A549 (cell line): ENCODE data around the gene PPTC7.

Source experiments
- CHD2 ChIP-seq: fragments of 150-350 bp; IDR thresholded peaks from 2 replicates; pipeline ENCODE4 v1.6.1; 2014; ENCODE audit warnings: low read length; ENCODE audit not compliant: partially characterized antibody
- EP300 ChIP-seq, 2 experiments: fragments of >200 bp; sonication (Bioruptor Twin); formaldehyde crosslinking; IDR thresholded peaks; 2 replicates in 1 of 2; 3 replicates in 1 of 2; pipeline ENCODE4 v1.6.1; 2016 to 2017
- FOXS1 ChIP-seq: fragments of 250-450 bp; sonication (Bioruptor Pico); IDR thresholded peaks from 2 replicates; pipeline ENCODE4 v1.5.0; 2020; ENCODE audit warnings: mild to moderate bottlenecking, moderate library complexity
- JUNB ChIP-seq: fragments of >200 bp; sonication (Bioruptor Twin); formaldehyde crosslinking; IDR thresholded peaks from 2 replicates; pipeline ENCODE4 v1.6.1; 2016
- MAZ ChIP-seq: fragments of 150-350 bp; IDR thresholded peaks from 2 replicates; pipeline ENCODE4 v1.6.1; 2014; ENCODE audit warnings: antibody characterized with exemption, low read depth, low read length, borderline replicate concordance
- NPAS2 ChIP-seq: fragments of 250-450 bp; sonication (Bioruptor Pico); IDR thresholded peaks from 2 replicates; pipeline ENCODE4 v1.8.0; 2022; ENCODE audit warnings: mild to moderate bottlenecking, moderate library complexity, borderline replicate concordance
- PHF8 ChIP-seq: fragments of 200-600 bp; sonication (generic); IDR thresholded peaks from 2 replicates; pipeline ENCODE4 v1.6.1; 2016; ENCODE audit warnings: low read depth, mild to moderate bottlenecking, antibody characterized with exemption, moderate library complexity, borderline replicate concordance
- RNF2 ChIP-seq: fragments of 200-600 bp; sonication (generic); IDR thresholded peaks from 2 replicates; pipeline ENCODE4 v1.6.1; 2016; ENCODE audit warnings: low read depth, mild to moderate bottlenecking, antibody characterized with exemption, moderate library complexity, borderline replicate concordance
- TFCP2L1 ChIP-seq: fragments of 250-450 bp; sonication (Bioruptor Pico); IDR thresholded peaks from 2 replicates; pipeline ENCODE4 v1.5.0; 2021; ENCODE audit warnings: mild to moderate bottlenecking
- TF ChIP-seq, protein P1 (sequence below): IDR thresholded peaks from 2 replicates; pipeline ENCODE4 v1.6.1; 2012
- TF ChIP-seq, protein P2 (sequence below): fragments of >200 bp; sonication (Bioruptor Twin); formaldehyde crosslinking; IDR thresholded peaks from 3 replicates; pipeline ENCODE4 v1.5.1; 2016
- TF ChIP-seq, protein P3 (sequence below): fragments of >200 bp; sonication (Bioruptor Twin); formaldehyde crosslinking; IDR thresholded peaks from 2 replicates; pipeline ENCODE4 v1.6.1; 2016

DNA sequence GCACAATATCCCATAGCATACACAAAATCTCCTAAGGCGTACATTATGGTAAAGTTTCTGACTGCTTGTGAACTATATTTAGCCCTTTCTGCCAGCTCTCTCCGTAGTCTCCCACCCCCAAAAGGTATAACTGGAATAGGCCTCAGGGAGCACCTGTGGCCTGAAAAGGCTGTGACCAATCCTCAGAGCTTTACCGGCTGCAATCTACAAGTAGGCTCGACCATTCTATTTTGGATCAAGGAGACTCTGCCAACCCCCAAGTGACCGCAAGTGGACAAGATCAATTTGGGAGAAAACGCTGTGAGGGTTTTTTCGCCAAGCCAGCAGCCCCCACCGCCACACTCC lies 1.2 kb downstream of the PPTC7 start:
- TF ChIP-seq, protein P1, sequence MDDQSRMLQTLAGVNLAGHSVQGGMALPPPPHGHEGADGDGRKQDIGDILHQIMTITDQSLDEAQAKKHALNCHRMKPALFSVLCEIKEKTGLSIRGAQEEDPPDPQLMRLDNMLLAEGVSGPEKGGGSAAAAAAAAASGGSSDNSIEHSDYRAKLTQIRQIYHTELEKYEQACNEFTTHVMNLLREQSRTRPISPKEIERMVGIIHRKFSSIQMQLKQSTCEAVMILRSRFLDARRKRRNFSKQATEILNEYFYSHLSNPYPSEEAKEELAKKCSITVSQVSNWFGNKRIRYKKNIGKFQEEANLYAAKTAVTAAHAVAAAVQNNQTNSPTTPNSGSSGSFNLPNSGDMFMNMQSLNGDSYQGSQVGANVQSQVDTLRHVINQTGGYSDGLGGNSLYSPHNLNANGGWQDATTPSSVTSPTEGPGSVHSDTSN, result no peak
- no peak for TF ChIP-seq NPAS2
- TF ChIP-seq, protein P2, sequence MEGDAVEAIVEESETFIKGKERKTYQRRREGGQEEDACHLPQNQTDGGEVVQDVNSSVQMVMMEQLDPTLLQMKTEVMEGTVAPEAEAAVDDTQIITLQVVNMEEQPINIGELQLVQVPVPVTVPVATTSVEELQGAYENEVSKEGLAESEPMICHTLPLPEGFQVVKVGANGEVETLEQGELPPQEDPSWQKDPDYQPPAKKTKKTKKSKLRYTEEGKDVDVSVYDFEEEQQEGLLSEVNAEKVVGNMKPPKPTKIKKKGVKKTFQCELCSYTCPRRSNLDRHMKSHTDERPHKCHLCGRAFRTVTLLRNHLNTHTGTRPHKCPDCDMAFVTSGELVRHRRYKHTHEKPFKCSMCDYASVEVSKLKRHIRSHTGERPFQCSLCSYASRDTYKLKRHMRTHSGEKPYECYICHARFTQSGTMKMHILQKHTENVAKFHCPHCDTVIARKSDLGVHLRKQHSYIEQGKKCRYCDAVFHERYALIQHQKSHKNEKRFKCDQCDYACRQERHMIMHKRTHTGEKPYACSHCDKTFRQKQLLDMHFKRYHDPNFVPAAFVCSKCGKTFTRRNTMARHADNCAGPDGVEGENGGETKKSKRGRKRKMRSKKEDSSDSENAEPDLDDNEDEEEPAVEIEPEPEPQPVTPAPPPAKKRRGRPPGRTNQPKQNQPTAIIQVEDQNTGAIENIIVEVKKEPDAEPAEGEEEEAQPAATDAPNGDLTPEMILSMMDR, result no peak
- TF ChIP-seq, protein P3, sequence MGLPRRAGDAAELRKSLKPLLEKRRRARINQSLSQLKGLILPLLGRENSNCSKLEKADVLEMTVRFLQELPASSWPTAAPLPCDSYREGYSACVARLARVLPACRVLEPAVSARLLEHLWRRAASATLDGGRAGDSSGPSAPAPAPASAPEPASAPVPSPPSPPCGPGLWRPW, result no peak
- no peak for TF ChIP-seq EP300 (IDR thresholded peaks at IDR 0.05)
- no peak for TF ChIP-seq FOXS1 (CRISPR knock-in tag)
- TF ChIP-seq MAZ, result no peak
- TF ChIP-seq TFCP2L1 (CRISPR knock-in tag), result no peak
- TF ChIP-seq PHF8, result no peak
- TF ChIP-seq JUNB, result no peak
- TF ChIP-seq CHD2, result no peak
- no peak for TF ChIP-seq RNF2
